ENCODE results near the gene TBC1D24.
A peak's percentile ranks its signal among the peaks of the same experiment; 100 is the strongest.

TBC1D24 gene

GRCh38 chr16:2517954-2518605 is 43.2 kb downstream of the TBC1D24 start:
- no peak for DNase-seq (ENCODE audit: low spot score)

GRCh38 chr16:2518823-2519710 is 44.1 kb downstream of the TBC1D24 start:
- no peak for DNase-seq (ENCODE audit: low spot score)

GRCh38 chr16:2519711-2520080 is 44.8 kb downstream of the TBC1D24 start:
- DNase-seq (ENCODE audit: low spot score), result no peak

GRCh38 chr16:2520097-2520783 is 45.3 kb downstream of the TBC1D24 start, which contains the start of gene AMDHD2:
TSS of gene AMDHD2 (plus strand) at chr16:2520371. CDS start at chr16:2520459, 88 bp downstream.
- peak; percentile 82 for DNase-seq (ENCODE audit: low spot score)

- no peak for DNase-seq (ENCODE audit: low spot score)
These were observed 46.0 kb downstream of the TBC1D24 start for GRCh38 chr16:2520784-2521531.

GRCh38 chr16:2523801-2524231 is 48.9 kb downstream of the TBC1D24 start:
- DNase-seq (ENCODE audit: low spot score), result no peak

GRCh38 chr16:2524339-2524938 is 49.5 kb downstream of the TBC1D24 start:
- no peak for DNase-seq (ENCODE audit: low spot score)

GRCh38 chr16:2526135-2526534 is 51.2 kb downstream of the TBC1D24 start:
- no peak for DNase-seq (ENCODE audit: low spot score)

- DNase-seq (ENCODE audit: low spot score), result no peak
These were observed 52.3 kb downstream of the TBC1D24 start for GRCh38 chr16:2527071-2527783.

GRCh38 chr16:2527784-2528100 is 52.8 kb downstream of the TBC1D24 start:
- no peak for DNase-seq (ENCODE audit: low spot score)

- DNase-seq (ENCODE audit: low spot score), result no peak
These were observed 53.5 kb downstream of the TBC1D24 start for GRCh38 chr16:2528161-2529060.

- DNase-seq (ENCODE audit: low spot score), result no peak
These were observed 54.4 kb downstream of the TBC1D24 start for GRCh38 chr16:2529061-2529931.

- no peak for DNase-seq (ENCODE audit: low spot score)
These were observed 55.2 kb downstream of the TBC1D24 start for GRCh38 chr16:2529961-2530628.

GRCh38 chr16:2530629-2531318 is 55.8 kb downstream of the TBC1D24 start:
- no peak for DNase-seq (ENCODE audit: low spot score)

GRCh38 chr16:2531371-2531695 is 56.4 kb downstream of the TBC1D24 start, which contains the start of gene CEMP1:
TSS of gene CEMP1 (minus strand) at chr16:2531408. CDS start at chr16:2531073, 335 bp downstream.
- no peak for DNase-seq (ENCODE audit: low spot score)

- peak; percentile 97 for DNase-seq (ENCODE audit: low spot score)
These were observed 57.0 kb downstream of the TBC1D24 start for GRCh38 chr16:2531696-2532493.

Measured in putamen (tissue), 1 donor.